Stomach smooth muscle (tissue), 2 donors: ENCODE data around the gene UBE2O.
A peak's percentile ranks its signal among the peaks of the same experiment; 100 is the strongest.

Experiments
- H3K27ac ChIP-seq: one replicate; pipeline ENCODE4 v1.7.0; 2013; ENCODE audit warnings: mild to moderate bottlenecking, low read length, inconsistent platforms
- H3K27me3 ChIP-seq, 2 donors: one replicate each; pipeline ENCODE4 v1.7.0; 2013; ENCODE audit warnings: low read length in 2 of 2; ENCODE audit not compliant: insufficient read depth in 2 of 2, control insufficient read depth in 1 of 2
- H3K36me3 ChIP-seq, 2 donors: one replicate each; pipeline ENCODE4 v1.7.0; 2013; ENCODE audit warnings: low read length in 2 of 2; ENCODE audit not compliant: control insufficient read depth in 2 of 2, insufficient read depth in 2 of 2
- H3K4me1 ChIP-seq: one replicate; pipeline ENCODE4 v1.7.0; 2013; ENCODE audit warnings: low read length; ENCODE audit not compliant: control insufficient read depth, insufficient read depth
- H3K4me3 ChIP-seq, 2 donors: one replicate each; pipeline ENCODE4 v1.7.0; 2013; ENCODE audit warnings: low read length in 2 of 2
- H3K9ac ChIP-seq, 2 donors: one replicate each; pipeline ENCODE4 v1.7.0; 2013; ENCODE audit warnings: low read length in 2 of 2, mild to moderate bottlenecking in 1 of 2
- H3K9me3 ChIP-seq, 2 donors: one replicate each; pipeline ENCODE4 v1.7.0; 2013; ENCODE audit warnings: low read length in 2 of 2; ENCODE audit not compliant: control insufficient read depth in 2 of 2
- donor health status: healthy.
- donor health status: Pancreatic carcinoma.

Gene UBE2O

DNA sequence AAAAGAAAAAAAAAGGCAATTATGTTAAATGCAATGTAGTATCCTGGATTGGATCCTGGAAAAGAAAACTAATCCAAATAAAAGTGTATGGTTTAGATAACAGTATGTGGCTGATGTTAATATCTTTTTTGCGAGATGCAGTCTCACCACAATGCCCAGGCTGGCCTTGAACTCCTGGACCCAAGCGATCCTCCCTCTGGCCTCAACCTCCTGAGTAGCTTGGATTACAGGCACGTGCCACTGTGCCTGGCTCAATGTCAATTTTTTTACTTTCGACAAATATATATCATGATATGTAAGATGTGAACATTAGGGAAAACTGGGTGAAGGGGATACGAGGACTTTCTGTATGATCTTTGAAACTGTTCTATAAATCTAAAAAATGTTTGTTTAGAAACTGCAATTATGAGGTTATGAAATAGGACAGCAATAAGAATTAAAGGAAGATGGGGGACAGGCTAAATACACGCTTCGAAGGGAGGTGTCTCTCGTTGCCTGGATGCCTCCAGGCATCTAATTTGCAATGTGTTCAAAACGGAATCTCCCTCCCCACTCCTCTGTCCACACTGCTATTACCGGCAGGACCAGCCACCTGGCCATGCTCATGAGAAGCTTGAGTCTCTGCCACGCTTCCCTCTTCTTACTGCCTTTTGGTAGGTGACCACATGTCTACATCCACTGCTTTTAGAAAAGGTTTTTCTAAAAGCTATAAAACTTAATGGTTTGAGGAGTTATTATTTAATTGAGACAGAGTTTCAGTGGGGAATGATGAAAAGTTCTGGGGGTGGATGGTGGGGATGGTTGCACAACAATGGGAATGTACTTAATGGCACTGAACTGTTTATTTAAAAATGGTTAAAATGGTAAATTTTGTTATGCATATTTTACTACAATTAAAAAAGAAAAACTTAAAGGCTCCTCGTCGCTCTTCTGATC is 15.2 kb downstream of the UBE2O start:
- H3K4me3 ChIP-seq, result no peak overlapping the region
- peaks cover 0 to 4% of the 10 kb centered on the region in 2 donors for H3K36me3 ChIP-seq
- no peaks in the 10 kb centered on the region for H3K27me3 ChIP-seq
- peaks cover 2% of the 10 kb centered on the region for H3K4me1 ChIP-seq
- no peaks in the 10 kb centered on the region for H3K9me3 ChIP-seq
- no peak overlapping the region for H3K27ac ChIP-seq
- no peak overlapping the region for H3K9ac ChIP-seq

- Histone ChIP-seq H3K4me1 (peaks cover 2% of the 10 kb centered on the region), H3K9ac (no peak overlapping the region), H3K27ac (no peak overlapping the region), H3K27me3 (no peaks in the 10 kb centered on the region), H3K4me3 (no peak overlapping the region), H3K9me3 (no peaks in the 10 kb centered on the region), H3K36me3 (peaks cover 0 to 4% of the 10 kb centered on the region in 2 donors)
Measured at GRCh38 chr17:76435751-76436150, 17.2 kb downstream of the UBE2O start.

DNA sequence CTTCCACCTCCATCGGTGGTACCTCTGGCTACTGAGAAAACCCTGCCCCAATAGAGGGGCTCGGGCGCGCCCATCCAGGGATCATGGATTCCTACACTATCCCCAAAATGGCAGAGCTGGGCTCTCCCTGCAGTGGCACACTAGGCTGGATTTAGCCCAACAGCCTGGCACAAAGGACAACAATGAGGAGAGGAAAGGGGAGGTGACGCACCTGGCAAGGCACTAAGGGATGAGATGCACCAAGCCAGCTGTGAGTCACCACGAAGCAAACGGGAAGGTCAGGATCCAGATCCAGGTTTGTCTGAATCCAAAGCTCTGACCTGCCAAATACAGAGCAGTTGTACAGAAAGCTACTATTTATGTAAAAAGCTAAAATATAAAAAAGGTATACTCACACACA is 18.1 kb downstream of the UBE2O start:
- Histone ChIP-seq H3K9me3 (no peaks in the 10 kb centered on the region), H3K4me3 (no peak overlapping the region), H3K4me1 (peaks cover 2% of the 10 kb centered on the region), H3K27ac (no peak overlapping the region), H3K27me3 (no peaks in the 10 kb centered on the region), H3K36me3 (peaks cover 0 to 4% of the 10 kb centered on the region in 2 donors), H3K9ac (no peak overlapping the region)

- Histone ChIP-seq H3K27me3 (no peaks in the 10 kb centered on the region), H3K9me3 (no peaks in the 10 kb centered on the region), H3K4me3 (no peak overlapping the region), H3K36me3 (peaks cover 0 to 4% of the 10 kb centered on the region in 2 donors), H3K27ac (no peak overlapping the region), H3K9ac (no peak overlapping the region), H3K4me1 (peaks cover 2% of the 10 kb centered on the region)
Measured at GRCh38 chr17:76433693-76434092, 19.3 kb downstream of the UBE2O start.

- Histone ChIP-seq H3K9ac (no peak overlapping the region), H3K27me3 (no peaks in the 10 kb centered on the region), H3K9me3 (no peaks in the 10 kb centered on the region), H3K27ac (no peak overlapping the region), H3K4me3 (no peak overlapping the region), H3K36me3 (peaks cover 0 to 4% of the 10 kb centered on the region in 2 donors), H3K4me1 (peaks cover 6% of the 10 kb centered on the region)
Measured at GRCh38 chr17:76432712-76433336, 20.1 kb downstream of the UBE2O start.

DNA sequence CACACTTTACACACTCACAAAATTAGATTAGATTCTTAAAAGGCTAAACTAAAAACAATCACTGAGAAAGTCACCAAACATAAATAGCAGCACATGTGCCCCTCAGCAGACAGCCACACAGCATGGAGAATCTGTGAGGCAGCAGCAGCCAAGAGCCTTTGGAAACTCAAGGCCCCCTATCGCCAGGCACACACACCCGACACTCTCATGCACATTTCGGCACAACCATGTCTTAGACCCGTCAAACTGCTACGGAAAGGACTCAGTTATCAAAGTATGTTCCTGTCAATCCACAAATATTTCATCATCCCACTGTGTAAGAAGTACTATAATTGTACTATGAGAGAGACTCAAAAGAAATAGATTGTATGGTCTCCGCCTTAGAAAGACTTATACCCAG is 20.9 kb downstream of the UBE2O start:
- Histone ChIP-seq H3K9me3 (no peaks in the 10 kb centered on the region), H3K4me1 (peaks cover 11% of the 10 kb centered on the region), H3K27ac (no peak overlapping the region), H3K36me3 (peaks cover 0 to 4% of the 10 kb centered on the region in 2 donors), H3K9ac (no peak overlapping the region), H3K4me3 (no peak overlapping the region), H3K27me3 (no peaks in the 10 kb centered on the region)

- peaks cover 11% of the 10 kb centered on the region for H3K4me1 ChIP-seq
- H3K36me3 ChIP-seq, result peaks cover 0 to 4% of the 10 kb centered on the region in 2 donors
- H3K27me3 ChIP-seq, result no peaks in the 10 kb centered on the region
- H3K9ac ChIP-seq, result no peak overlapping the region
- no peaks in the 10 kb centered on the region for H3K9me3 ChIP-seq
- H3K27ac ChIP-seq, result no peak overlapping the region
- H3K4me3 ChIP-seq, result no peak overlapping the region
Measured at GRCh38 chr17:76431509-76431908, 21.4 kb downstream of the UBE2O start.

DNA sequence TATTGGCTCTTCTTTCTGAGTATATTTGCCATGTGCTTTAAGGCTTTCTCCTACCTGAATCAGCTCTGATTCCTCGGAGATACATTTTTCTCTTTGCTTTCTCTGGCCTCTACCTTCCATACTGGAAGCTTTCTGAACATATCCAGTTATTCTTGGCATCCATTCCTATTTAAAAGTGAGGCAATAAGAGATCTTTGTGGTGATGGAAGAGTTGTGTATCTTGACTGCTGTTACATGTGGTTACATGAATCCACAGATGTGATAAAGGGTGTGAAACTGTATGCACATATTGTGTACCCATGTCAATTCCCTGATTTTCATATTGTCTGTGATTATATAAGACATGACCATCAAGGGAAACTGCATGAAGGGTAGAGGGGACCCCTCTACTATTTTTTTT is 24.4 kb downstream of the UBE2O start:
- Histone ChIP-seq H3K36me3 (no peaks in the 10 kb centered on the region), H3K9me3 (no peaks in the 10 kb centered on the region), H3K4me3 (no peak overlapping the region), H3K27me3 (no peaks in the 10 kb centered on the region), H3K4me1 (peaks cover 8% of the 10 kb centered on the region), H3K27ac (no peak overlapping the region), H3K9ac (no peak overlapping the region)

DNA sequence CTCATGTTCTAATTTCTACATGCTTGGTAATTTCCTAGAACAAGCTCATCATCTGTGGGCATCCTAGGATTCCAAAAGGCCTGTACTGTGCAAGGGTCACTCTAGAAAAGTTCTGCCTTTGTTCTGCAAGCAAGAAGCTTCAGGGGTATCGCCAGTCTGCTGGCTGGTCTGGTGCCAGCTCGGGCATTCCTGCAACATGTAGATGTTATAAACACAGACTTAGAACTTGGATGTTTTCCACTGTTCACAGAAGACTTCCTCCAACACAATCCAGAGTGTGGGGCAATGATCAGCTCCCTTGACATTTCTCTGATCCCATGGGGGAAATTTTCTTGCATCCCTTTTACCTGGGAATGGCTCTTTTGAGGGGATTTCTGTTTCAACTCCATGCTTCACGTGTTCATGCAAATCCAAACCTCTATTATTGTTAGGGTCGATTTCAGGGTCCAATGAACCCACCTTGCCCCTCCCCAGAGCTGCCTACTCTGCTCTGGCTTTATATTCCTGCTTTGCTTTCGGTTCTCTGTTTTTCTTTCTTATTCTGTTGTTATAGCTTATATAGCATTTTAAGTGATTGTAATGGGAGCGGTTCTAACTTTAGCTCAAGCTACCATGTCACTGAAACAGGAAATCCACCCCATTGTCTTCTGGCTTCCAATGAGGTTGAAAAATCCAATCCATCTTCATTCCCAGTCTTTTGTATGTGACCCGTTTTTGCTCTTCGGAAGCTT is 25.3 kb downstream of the UBE2O start:
- H3K27ac ChIP-seq, result no peak overlapping the region
- H3K9ac ChIP-seq, result no peak overlapping the region
- H3K4me1 ChIP-seq, result peaks cover 8% of the 10 kb centered on the region

GRCh38 chr17:76426853-76427252 is 26.1 kb downstream of the UBE2O start:
- Histone ChIP-seq H3K27ac (no peak overlapping the region), H3K36me3 (no peaks in the 10 kb centered on the region), H3K4me1 (peaks cover 8% of the 10 kb centered on the region), H3K4me3 (no peak overlapping the region), H3K9me3 (no peaks in the 10 kb centered on the region), H3K27me3 (no peaks in the 10 kb centered on the region), H3K9ac (no peak overlapping the region)

More for the DNA sequence above, 25.3 kb downstream of the UBE2O start:
- peak overlapping the region in 1 of 2 donors; percentile 8 for H3K4me3 ChIP-seq
- no peaks in the 10 kb centered on the region for H3K9me3 ChIP-seq
- H3K27me3 ChIP-seq, result no peaks in the 10 kb centered on the region
- no peaks in the 10 kb centered on the region for H3K36me3 ChIP-seq
